Adrenal gland (tissue), 12 donors: ENCODE data around the gene WWOX. TPM values are rescaled to one million over a fixed set of nuclear protein-coding genes. Genes with fewer than 3 reads are reported as not detected.

Source experiments
- DNase-seq, 7 donors: peaks; one replicate each; pipeline ENCODE4 v3.0.0-alpha.2; 2019 to 2020
- H3K27ac ChIP-seq, 5 donors: fragments of 200-600 bp; sonication (generic) in 4 of 5; 1 replicate in 3 of 5; 2 replicates in 2 of 5; pipeline versions ENCODE4 v1.5.1 to v1.8.0; 2016 to 2020; ENCODE audit warnings: mild to moderate bottlenecking in 1 of 5
- H3K27me3 ChIP-seq: fragments of 200-600 bp; 2 replicates; pipeline ENCODE4 v1.8.0; 2021
- H3K36me3 ChIP-seq, 2 donors: fragments of 200-600 bp; replicated peaks in 1 of 2; 1 replicate in 1 of 2; 2 replicates in 1 of 2; pipeline versions ENCODE4 v1.5.1 to v1.8.0; 2018 to 2022
- H3K4me1 ChIP-seq, 2 donors: fragments of 200-600 bp; replicated peaks in 1 of 2; 1 replicate in 1 of 2; 2 replicates in 1 of 2; pipeline versions ENCODE4 v1.5.1 to v1.8.0; 2018 to 2021
- H3K4me3 ChIP-seq, 4 donors: fragments of 200-600 bp; sonication (generic) in 3 of 4; one replicate each; pipeline ENCODE4 v1.5.1; 2016 to 2018
- H3K9me3 ChIP-seq, 3 donors: fragments of 200-600 bp; sonication (generic) in 1 of 3; replicated peaks in 1 of 3; 1 replicate in 2 of 3; 2 replicates in 1 of 3; pipeline versions ENCODE4 v1.5.1 to v1.8.0; 2016 to 2021
- POLR2A ChIP-seq, 2 donors: fragments of 450-650 bp; IDR thresholded peaks; one replicate each; pipeline ENCODE4 v1.6.1; 2017; ENCODE audit warnings: antibody characterized with exemption in 2 of 2, mild to moderate bottlenecking in 2 of 2, moderate library complexity in 1 of 2
- WGBS, 4 donors: extraction: QIAGEN DNeasy Blood & Tissue Kit in 2 of 4; methylation state at CpG; one replicate each; pipeline versions ENCODE4 v1.1.5 to v1.1.7; 2013 to 2017; 5-methylcytosine and 5-hydroxymethylcytosine counted together
- intact Hi-C, 2 donors: fragments of 100-400 bp; cut with DNase I; formaldehyde crosslinking; loops; one replicate each; pipeline versions ENCODE4 v1.14.1 to v1.15.0; 2022 to 2023
- polyA plus RNA-seq, 3 donors: library from polyadenylated mRNA; stranded (reverse); fragments of 200-250 nt in 2 of 3; fragments of 350-450 nt in 1 of 3; fragmentation: Illumina TruSeq in 1 of 3; extraction: RNeasy Lipid Tissue Mini Kit (QIAGEN cat#74804) in 1 of 3; gene quantifications; one replicate each; pipeline ENCODE4 v1.2.3, GENCODE V29; 2013 to 2014
- total RNA-seq, 9 donors: library from RNA; depleted of rRNA in 4 of 9; stranded (reverse); fragments of >200 nt in 4 of 9; fragments of 120-200 nt in 1 of 9; fragmentation: NEBNext Ultra II Directional in 1 of 9; extraction: Animal tissue kit (Norgen Biotek cat#: 25700) in 1 of 9; gene quantifications; one replicate each; pipeline versions ENCODE4 v1.1.0 to v1.2.4, GENCODE V29; 2013 to 2023
- TF ChIP-seq, protein P1 (sequence below), 6 experiments: fragments of 450-650 bp in 4 of 6; fragments of 200-600 bp in 2 of 6; sonication (generic) in 1 of 6; IDR thresholded peaks; 1 replicate in 5 of 6; 2 replicates in 1 of 6; pipeline versions ENCODE4 v1.5.1 to v1.8.0; 2016 to 2021; ENCODE audit warnings: antibody characterized with exemption in 6 of 6, mild to moderate bottlenecking in 2 of 6, moderate library complexity in 1 of 6
- donor health status: healthy with polysubstance abuse.
- donor health status: Bipolar disorder and iron deficiency.
- donor health status: DM: yes; HTN: yes; CAD: no.
- donor health status: DM: no; HTN: no; CAD: no.
- donor health status: DM: no; HTN: no; CAD: no.
- donor health status: DM: yes; HTN: yes; CAD: no.

WWOX gene
- total and polyA plus RNA-seq, 12 donors, result 11.8 to 74.6 (median 20.5) TPM

DNA sequence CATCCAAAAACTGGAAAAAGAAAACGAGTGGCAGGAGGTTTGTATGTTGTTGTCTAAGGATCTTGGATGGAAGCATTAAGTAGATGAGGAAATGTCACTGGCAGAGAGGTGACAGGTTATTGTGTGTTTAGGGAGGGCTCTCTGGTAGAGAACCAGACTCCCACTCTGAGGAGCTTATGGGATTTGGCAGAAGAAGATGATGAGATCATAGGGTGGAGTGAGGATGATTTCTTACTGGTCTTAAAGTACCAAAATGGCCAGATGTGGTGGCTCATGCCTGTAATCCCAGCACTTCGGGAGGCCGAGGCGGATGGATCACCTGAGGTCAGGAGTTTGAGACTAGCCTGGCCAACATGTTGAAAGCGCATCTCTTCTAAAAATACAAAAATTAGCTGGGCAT lies 9.0 kb downstream of the WWOX start:
- Histone ChIP-seq H3K9me3 (no peaks in the 10 kb centered on the region), H3K27me3 (no peaks in the 10 kb centered on the region), H3K36me3 (no peaks in the 10 kb centered on the region), H3K4me1 (no peaks in the 10 kb centered on the region), H3K4me3 (no peak overlapping the region), H3K27ac (no peak overlapping the region)
- intact Hi-C loops, result no loop called here
- 89 to 95% (median 93%) methylated on average over 5 of the region's 5 CpGs for WGBS, 4 donors
- no peak for DNase-seq
- TF ChIP-seq, protein P1, sequence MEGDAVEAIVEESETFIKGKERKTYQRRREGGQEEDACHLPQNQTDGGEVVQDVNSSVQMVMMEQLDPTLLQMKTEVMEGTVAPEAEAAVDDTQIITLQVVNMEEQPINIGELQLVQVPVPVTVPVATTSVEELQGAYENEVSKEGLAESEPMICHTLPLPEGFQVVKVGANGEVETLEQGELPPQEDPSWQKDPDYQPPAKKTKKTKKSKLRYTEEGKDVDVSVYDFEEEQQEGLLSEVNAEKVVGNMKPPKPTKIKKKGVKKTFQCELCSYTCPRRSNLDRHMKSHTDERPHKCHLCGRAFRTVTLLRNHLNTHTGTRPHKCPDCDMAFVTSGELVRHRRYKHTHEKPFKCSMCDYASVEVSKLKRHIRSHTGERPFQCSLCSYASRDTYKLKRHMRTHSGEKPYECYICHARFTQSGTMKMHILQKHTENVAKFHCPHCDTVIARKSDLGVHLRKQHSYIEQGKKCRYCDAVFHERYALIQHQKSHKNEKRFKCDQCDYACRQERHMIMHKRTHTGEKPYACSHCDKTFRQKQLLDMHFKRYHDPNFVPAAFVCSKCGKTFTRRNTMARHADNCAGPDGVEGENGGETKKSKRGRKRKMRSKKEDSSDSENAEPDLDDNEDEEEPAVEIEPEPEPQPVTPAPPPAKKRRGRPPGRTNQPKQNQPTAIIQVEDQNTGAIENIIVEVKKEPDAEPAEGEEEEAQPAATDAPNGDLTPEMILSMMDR (IDR thresholded peaks at IDR 0.05), result no peak
- TF ChIP-seq POLR2A (IDR thresholded peaks at IDR 0.05), result no peak

- WGBS, 4 donors, result 93 to 100% (median 100%) methylated on average over 2 of the region's 2 CpGs
- TF ChIP-seq, protein P1 (IDR thresholded peaks at IDR 0.05), result no peak
- TF ChIP-seq POLR2A (IDR thresholded peaks at IDR 0.05), result no peak
- intact Hi-C loops, result no loop called here
- no peaks in the 10 kb centered on the region for H3K4me1 ChIP-seq
- H3K9me3 ChIP-seq, result no peaks in the 10 kb centered on the region
- no peaks in the 10 kb centered on the region for H3K36me3 ChIP-seq
- no peak for DNase-seq
- no peaks in the 10 kb centered on the region for H3K27me3 ChIP-seq
- H3K4me3 ChIP-seq, result no peak overlapping the region
- no peak overlapping the region for H3K27ac ChIP-seq
Observed at GRCh38 chr16:78113258-78113657, 13.8 kb downstream of the WWOX start.

- Histone ChIP-seq H3K4me1 (no peaks in the 10 kb centered on the region), H3K9me3 (no peaks in the 10 kb centered on the region), H3K36me3 (peaks cover 0 to 8% of the 10 kb centered on the region in 2 donors), H3K4me3 (no peak overlapping the region), H3K27me3 (no peaks in the 10 kb centered on the region), H3K27ac (no peak overlapping the region)
- whole genome bisulfite sequencing, 4 donors, result 93 to 96% (median 93%) methylated on average over 5 of the region's 5 CpGs
- DNase-seq, result no peak
- intact Hi-C loops, result no loop called here
- TF ChIP-seq, protein P1 (IDR thresholded peaks at IDR 0.05), result no peak
- TF ChIP-seq POLR2A (IDR thresholded peaks at IDR 0.05), result no peak
Observed at GRCh38 chr16:78115659-78116058, 16.2 kb downstream of the WWOX start.

GRCh38 chr16:78116946-78117345 lies 17.5 kb downstream of the WWOX start:
- Histone ChIP-seq H3K9me3 (no peaks in the 10 kb centered on the region), H3K4me1 (no peaks in the 10 kb centered on the region), H3K4me3 (no peak overlapping the region), H3K27me3 (no peaks in the 10 kb centered on the region), H3K27ac (no peak overlapping the region), H3K36me3 (peaks cover 0 to 8% of the 10 kb centered on the region in 2 donors)
- DNase-seq, result no peak
- 67 to 85% (median 77%) methylated on average over 4 of the region's 4 CpGs for WGBS, 4 donors
- intact Hi-C loops, result no loop called here
- TF ChIP-seq, protein P1 (IDR thresholded peaks at IDR 0.05), result no peak
- TF ChIP-seq POLR2A (IDR thresholded peaks at IDR 0.05), result no peak
